ENCODE data around the gene GTF2A1.

- TF ChIP-seq HNF4A (conservative IDR thresholded peaks at IDR 0.05), result peak; percentile 15 to 40
- peak; percentile 12 to 27 for TF ChIP-seq RAD21 (IDR thresholded peaks at IDR 0.05)
- TF ChIP-seq CTCF (IDR thresholded peaks at IDR 0.05; ENCODE audit: low read depth, low read length, missing input control), result no peak
These were observed 1.9 kb upstream of the GTF2A1 start for GRCh38 chr14:81222691-81223090.
